HG03108 (cell line): ENCODE measurements around the gene FCN1.

Experiments
- ATAC-seq: cut with Tn5 transposase; IDR thresholded peaks from one replicate; pipeline ENCODE4 v1.9.1; 2021; ENCODE audit warnings: moderate library complexity; ENCODE audit not compliant: unreplicated experiment

FCN1 gene

GRCh38 chr9:134880484-134881312 lies 37.0 kb downstream of the FCN1 start, which contains the start of gene FCN2:
Gene FCN2 (plus strand): TSS chr9:134880810. CDS start chr9:134880822, 12 bp downstream.
- no peak for ATAC-seq

GRCh38 chr9:134879664-134880483 lies 37.8 kb downstream of the FCN1 start:
- no peak for ATAC-seq

- ATAC-seq = no peak
These were observed 40.2 kb downstream of the FCN1 start for GRCh38 chr9:134877541-134877940.

GRCh38 chr9:134875371-134875770 lies 42.3 kb downstream of the FCN1 start:
- ATAC-seq = no peak

- no peak for ATAC-seq
These were observed 45.1 kb downstream of the FCN1 start for GRCh38 chr9:134872482-134873231.

DNA sequence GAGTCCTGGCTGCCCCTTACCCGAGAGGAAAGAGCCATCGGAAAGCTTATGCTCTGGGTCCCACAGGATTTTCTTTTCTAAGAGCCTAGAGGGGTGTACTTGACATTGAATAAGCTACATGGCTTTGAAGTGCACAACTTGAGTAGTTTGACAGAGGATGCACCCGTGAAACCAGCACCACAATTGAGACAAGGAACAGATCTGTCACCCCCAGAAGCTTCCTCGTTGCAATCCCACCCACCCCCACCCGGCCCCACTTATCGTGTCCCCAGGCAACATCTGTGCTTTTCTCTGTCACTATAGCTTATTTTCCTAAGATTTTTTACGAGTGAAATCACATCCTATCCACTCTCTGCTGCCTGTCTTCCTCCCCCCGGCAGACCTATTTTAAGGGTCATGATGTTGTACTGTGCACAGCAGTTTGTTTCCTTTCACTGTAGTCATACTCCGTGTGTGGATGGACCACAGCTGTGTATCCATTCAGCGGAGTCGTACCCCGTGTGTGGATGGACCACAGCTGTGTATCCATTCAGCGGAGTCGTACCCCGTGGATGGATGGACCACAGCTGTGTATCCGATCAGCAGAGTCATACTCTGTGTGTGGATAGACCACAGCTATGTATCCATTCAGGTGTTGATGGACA lies 45.9 kb downstream of the FCN1 start:
- no peak for ATAC-seq

DNA sequence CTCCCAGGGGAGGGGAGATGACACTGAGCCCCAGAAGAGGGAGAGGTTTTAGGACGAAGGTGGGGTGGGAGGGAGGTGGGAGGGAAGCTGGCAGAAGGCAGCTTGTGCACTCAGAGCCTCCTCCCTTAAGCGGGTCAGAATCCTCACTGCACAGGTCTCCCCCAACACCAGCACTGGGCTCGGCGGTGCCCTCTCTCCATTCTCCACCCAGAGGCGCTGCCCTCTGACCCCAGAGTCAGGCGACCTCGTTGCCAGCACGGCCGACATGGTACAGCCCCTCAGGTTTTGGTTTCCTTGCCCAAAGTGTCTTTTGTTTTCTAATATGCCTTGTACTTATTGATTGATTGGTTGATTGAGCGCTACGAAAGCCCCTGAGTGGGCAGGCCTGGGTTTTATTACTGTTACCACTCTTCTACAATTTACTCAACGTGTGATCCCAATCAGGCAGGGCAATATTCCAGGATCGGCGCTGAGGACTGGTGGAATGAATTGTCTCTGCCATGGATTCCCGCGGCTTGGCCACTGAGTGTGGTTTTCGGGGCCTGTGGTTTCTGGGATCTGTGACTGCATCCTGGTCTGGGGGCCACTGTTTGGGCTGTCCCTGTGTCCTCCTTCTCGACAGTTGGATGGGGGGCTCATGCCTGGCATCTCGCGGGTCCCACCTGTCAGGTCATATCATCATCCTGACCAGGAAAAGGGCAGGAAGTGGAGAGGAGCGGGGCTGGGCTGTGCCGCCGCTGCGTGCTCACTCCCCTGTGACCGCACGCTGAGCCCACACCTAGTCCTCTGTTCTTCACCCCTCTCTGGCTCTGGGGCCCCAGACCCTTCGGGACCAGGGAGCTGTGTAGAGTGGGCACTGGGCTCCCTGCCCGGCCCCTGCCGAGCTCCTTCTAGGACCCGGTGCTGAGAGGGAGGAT lies 46.7 kb downstream of the FCN1 start:
- no peak for ATAC-seq

DNA sequence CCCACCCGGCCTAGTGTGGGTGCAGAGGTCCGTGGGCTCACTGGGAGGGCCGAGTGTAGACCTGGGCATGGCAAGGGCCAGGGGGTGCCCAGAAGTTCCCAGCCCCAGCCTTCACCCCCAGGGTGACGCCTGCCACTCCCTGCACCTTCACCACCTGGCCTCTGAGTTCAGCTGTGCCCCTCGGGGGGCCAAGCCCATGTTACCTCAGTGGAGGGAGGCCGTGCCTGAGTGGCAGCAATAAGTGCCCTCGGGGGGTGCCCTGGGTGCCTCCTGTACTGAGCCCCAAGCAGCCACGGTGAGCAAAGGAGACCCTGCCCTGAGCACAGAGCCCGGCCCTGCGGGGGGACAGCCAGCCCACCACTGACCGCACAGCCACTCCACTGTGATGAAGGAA lies 47.4 kb downstream of the FCN1 start:
- no peak for ATAC-seq

DNA sequence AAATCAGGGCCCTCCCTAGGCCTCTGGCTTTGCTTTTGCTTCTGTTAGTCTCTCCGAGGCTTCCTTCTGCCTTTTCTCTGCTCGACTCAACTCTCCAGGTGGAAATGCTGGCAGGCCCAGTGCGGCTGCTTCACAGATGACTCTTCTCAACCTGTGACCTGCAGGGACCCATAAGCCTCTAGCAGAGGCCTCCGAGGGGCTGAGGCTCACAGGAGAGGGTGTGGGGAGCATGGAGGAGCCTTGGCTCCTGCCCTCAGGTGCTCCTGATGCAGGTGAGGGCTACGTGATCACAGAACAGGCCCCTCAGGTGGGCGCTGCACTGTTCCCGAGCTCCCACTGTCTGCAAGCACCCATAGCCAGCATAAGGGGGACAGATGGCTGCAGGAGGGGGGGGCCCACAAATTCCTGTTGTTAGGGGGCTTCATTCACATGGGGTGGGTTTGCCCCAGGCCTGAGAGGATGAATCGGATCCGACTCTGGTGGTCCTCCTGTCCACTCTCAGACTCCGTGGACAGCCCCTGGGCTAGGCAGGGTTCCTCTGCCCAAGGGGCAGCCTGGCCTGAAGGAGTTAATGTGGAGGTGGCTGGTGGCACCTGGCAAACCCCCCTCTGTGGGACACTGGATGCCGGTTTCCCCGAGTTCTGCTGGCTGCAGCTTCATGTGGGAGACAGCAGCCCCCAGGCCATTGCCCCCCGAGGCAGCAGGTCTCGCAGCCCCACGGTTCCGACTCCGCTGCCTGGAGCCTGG lies 48.0 kb downstream of the FCN1 start:
- ATAC-seq = no peak

GRCh38 chr9:134868751-134869553 lies 48.8 kb downstream of the FCN1 start:
- no peak for ATAC-seq

DNA sequence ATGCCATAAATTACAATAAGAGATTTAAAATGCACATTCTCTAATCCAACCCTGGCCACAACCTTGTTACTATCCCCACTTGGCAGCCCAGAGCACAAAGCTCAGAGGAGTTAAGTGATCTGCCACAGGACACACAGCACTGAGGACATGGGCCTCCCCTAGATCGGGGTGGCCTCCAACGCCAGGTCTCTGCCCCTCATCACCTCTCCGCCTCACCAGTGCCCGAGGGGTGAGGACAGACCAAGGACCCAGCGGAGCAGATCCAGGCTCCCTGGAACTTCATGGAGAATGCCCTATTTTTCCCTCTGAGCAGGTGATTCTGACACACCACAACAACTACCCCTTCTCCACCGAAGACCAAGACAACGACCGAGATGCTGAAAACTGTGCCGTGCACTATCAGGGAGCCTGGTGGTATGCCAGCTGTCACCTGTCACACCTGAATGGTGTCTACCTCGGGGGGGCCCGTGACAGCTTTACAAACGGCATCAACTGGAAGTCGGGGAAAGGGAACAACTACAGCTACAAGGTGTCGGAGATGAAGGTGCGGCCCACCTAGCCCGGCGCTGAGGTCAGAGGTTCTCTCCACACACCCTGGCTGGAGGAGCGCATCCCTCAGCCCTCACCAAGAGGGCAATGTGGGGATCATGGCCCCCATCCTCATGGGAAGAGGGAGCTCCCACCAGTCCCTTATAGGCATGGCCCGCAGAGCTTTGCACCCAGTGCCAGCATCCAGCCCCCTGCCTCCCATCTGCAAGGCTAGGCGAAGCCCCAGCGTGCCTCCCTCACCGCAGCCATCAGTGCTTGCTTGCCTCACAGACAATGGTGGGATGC lies 49.6 kb downstream of the FCN1 start:
- no peak for ATAC-seq

GRCh38 chr9:134864821-134865190 lies 52.9 kb downstream of the FCN1 start:
- ATAC-seq = no peak

DNA sequence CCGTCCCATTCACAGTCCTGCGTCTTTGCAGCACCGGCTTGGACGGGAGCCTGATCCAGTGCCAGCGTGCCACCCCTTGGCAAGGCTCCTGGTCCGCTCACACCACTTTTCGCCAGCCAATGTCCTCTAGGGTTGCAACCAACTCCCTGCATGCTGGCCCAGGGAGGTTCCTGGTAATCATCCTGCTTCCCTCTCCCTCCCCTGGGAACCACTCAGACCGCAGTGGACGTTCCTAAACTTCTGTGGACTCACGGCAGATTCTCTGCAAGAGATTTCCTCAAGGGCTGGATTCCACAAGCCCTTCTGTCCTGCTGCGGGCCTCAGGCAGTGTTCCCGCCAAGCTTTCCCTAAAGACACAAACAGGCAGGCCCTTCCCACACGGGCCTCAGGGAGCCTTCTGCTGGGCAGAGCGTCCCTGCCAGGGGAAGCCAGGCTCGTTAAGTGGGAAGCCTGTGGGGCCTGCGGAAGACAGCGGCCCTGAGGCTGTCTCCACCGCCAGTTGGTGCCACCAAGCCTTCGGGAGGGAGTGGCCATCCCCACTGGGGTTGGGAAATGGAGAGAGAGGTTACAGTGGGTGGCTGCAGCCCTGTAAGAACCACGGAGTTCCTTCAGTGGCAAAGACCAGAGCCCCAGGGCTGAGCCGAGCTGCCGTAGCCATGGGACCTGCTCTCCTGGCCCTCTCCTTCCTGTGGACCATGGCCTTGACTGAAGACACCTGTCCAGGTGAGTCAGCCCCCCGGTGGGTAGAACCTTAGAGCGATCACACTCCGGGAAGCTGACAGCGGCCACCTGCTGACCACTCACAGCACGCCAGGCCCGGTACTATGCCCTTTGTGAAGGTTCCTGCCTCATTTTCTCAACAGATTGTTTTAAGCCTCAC lies 53.5 kb downstream of the FCN1 start:
- no peak for ATAC-seq

DNA sequence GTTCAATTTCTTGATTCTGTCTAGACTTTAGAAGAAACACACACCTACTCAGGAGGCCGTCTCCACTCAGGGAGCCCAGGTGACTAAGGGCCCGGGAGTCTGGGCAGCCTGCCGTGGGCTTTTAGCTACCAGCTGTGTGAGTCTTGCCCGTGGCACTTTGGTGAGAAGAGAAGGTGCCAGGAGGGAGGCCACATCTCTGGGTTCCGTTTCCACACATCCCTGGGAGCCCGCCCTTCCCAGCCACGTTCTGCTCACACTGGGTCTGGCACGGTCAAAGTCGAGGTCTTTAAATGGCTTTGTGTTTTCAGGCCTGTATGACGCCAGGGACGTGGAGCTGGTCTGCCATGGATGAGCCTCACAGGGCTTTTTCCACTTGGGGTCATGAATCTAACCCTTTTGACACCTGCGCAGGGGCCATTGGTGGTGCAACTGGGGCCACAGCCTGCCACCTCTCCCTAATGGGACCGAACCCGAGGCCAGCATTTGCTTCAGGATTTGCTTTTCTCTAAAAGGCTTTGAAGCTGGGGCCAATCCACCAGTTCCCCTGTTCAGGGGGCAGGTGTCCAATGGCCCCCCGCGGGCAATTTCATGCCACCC lies 54.3 kb downstream of the FCN1 start:
- ATAC-seq = no peak

DNA sequence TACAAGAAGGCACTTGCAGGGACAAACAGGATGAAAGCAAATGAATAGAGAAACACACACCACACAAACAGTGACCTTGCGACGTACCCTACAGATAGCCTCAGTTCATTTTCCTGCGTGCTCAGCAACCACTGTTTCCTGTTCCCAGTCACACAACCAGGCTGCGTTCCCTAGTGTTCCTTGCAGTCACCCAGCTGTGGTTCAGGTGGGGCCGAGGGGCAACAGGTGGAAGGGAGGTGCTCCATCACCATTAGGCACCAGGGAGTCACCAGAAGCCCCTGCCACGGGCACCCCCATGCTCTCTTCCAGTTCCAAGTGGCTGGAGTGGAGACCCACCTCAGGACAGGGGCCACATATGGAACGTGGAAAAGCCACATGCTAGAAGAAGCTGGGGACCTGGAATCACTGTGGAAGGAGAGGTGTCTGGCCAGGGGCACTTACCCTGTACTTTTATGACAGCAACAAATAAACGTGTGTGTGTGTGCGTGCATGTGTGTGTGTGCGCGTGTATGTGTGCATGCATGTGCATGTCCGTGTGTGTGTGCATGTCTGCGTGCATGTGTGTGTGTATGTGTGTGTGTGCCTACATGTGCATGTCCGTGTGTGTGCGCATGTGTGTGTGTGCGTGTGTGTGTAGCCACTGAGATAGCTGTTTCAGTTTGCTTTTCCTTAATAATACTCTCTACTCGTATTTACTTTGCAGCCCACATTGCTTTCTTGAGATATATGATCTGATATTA lies 55.9 kb downstream of the FCN1 start:
- no peak for ATAC-seq
